MM.1S (cell line): ENCODE measurements around the gene LRRC4C.

Experiments
- DNase-seq: peaks from one replicate; pipeline ENCODE4 v3.0.0-alpha.2; 2015
- H2AFZ ChIP-seq: fragments of 300-600 bp; sonication (generic); 2 replicates; pipeline ENCODE4 v1.6.0; 2016; ENCODE audit warnings: antibody characterized with exemption, low read length
- H3F3A ChIP-seq: fragments of 300-600 bp; sonication (generic); 2 replicates; pipeline ENCODE4 v1.6.1; 2016; ENCODE audit warnings: mild to moderate bottlenecking, antibody characterized with exemption, low read length, moderate library complexity, mixed read lengths; ENCODE audit not compliant: insufficient read depth
- H3K27ac ChIP-seq: fragments of 300-600 bp; sonication (generic); 2 replicates; pipeline ENCODE4 v1.5.1; 2016; ENCODE audit warnings: mild to moderate bottlenecking, low read length
- H3K27me3 ChIP-seq: fragments of 300-600 bp; sonication (generic); replicated peaks from 2 replicates; pipeline ENCODE4 v1.6.0; 2016; ENCODE audit warnings: low read length; ENCODE audit not compliant: insufficient read depth
- H3K36me3 ChIP-seq: fragments of 300-600 bp; sonication (generic); replicated peaks from 2 replicates; pipeline ENCODE4 v1.6.1; 2016; ENCODE audit warnings: mild to moderate bottlenecking, low read length, mixed read lengths; ENCODE audit not compliant: insufficient read depth
- H3K4me1 ChIP-seq: fragments of 300-600 bp; sonication (generic); 2 replicates; pipeline ENCODE4 v1.6.1; 2016; ENCODE audit warnings: low read length, mixed read lengths
- H3K4me2 ChIP-seq: fragments of 300-600 bp; sonication (generic); 2 replicates; pipeline ENCODE4 v1.6.0; 2016; ENCODE audit warnings: low read depth, low read length
- H3K4me3 ChIP-seq: fragments of 300-600 bp; sonication (generic); 2 replicates; pipeline ENCODE4 v1.5.1; 2016; ENCODE audit warnings: low read length, mixed read lengths
- H3K79me2 ChIP-seq: fragments of 300-600 bp; sonication (generic); 2 replicates; pipeline ENCODE4 v1.6.1; 2016; ENCODE audit warnings: mixed run types, low read length, mixed read lengths
- H3K9ac ChIP-seq: fragments of 300-600 bp; sonication (generic); 2 replicates; pipeline ENCODE4 v1.6.1; 2016; ENCODE audit warnings: low read length, mixed read lengths
- H3K9me2 ChIP-seq: fragments of 300-600 bp; sonication (generic); replicated peaks from 2 replicates; pipeline ENCODE4 v1.6.1; 2016; ENCODE audit warnings: mild to moderate bottlenecking, low read length, mixed read lengths; ENCODE audit not compliant: insufficient read depth
- H3K9me3 ChIP-seq: fragments of 300-600 bp; sonication (generic); replicated peaks from 2 replicates; pipeline ENCODE4 v1.6.1; 2016; ENCODE audit warnings: mild to moderate bottlenecking, low read length, mixed read lengths; ENCODE audit not compliant: insufficient read depth
- H4K20me1 ChIP-seq: fragments of 300-600 bp; sonication (generic); 2 replicates; pipeline ENCODE4 v1.6.1; 2016; ENCODE audit warnings: mild to moderate bottlenecking, low read length, moderate library complexity, mixed read lengths; ENCODE audit not compliant: insufficient read depth
- EZH2 ChIP-seq: fragments of 300-600 bp; sonication (generic); optimal IDR thresholded peaks from 2 replicates; pipeline ENCODE3; 2017; ENCODE audit warnings: low read depth, mild to moderate bottlenecking, antibody characterized with exemption, low read length, mixed read lengths
- EZH2phosphoT487 ChIP-seq: fragments of 300-600 bp; sonication (generic); IDR thresholded peaks from 2 replicates; pipeline ENCODE4 v1.6.1; 2018; ENCODE audit warnings: antibody characterized with exemption, low read length
- TF ChIP-seq, protein P1 (sequence below): fragments of 300-600 bp; sonication (generic); IDR thresholded peaks from 2 replicates; pipeline ENCODE4 v1.5.1; 2016; ENCODE audit warnings: antibody characterized with exemption, low read length, mixed read lengths

The LRRC4C gene

DNA sequence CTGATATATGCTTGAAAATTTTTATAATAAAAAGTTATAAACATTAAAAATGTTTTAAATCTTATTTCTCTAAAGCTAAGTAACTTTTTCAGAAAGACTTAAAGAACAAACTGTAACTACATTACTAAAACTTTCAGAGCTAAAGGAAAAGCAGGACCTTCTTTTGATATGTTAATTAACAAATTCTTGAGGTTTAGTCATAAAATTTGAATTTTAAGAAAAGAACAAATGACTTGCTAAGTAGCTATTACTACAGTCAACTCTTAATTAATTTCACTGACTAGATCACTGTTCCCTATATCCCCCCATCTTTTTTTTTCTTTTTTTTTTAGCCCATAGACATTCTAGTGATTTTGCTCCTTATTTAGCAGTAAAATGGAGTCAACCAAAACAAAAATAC, 344.4 kb downstream of the LRRC4C start:
- no peaks in the 10 kb centered on the region for H3K27me3 ChIP-seq
- no peak overlapping the region for H3K27ac ChIP-seq
- TF ChIP-seq, protein P1, sequence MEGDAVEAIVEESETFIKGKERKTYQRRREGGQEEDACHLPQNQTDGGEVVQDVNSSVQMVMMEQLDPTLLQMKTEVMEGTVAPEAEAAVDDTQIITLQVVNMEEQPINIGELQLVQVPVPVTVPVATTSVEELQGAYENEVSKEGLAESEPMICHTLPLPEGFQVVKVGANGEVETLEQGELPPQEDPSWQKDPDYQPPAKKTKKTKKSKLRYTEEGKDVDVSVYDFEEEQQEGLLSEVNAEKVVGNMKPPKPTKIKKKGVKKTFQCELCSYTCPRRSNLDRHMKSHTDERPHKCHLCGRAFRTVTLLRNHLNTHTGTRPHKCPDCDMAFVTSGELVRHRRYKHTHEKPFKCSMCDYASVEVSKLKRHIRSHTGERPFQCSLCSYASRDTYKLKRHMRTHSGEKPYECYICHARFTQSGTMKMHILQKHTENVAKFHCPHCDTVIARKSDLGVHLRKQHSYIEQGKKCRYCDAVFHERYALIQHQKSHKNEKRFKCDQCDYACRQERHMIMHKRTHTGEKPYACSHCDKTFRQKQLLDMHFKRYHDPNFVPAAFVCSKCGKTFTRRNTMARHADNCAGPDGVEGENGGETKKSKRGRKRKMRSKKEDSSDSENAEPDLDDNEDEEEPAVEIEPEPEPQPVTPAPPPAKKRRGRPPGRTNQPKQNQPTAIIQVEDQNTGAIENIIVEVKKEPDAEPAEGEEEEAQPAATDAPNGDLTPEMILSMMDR: no peak
- H3K4me2 ChIP-seq: no peak overlapping the region
- H3F3A ChIP-seq: no peaks in the 10 kb centered on the region
- H3K9me3 ChIP-seq: no peaks in the 10 kb centered on the region
- no peak overlapping the region for H2AFZ ChIP-seq
- H3K4me1 ChIP-seq: peaks cover 5% of the 10 kb centered on the region
- no peak overlapping the region for H3K9ac ChIP-seq
- no peak for DNase-seq
- no peaks in the 10 kb centered on the region for H3K9me2 ChIP-seq
- no peaks in the 10 kb centered on the region for H4K20me1 ChIP-seq
- H3K36me3 ChIP-seq: no peaks in the 10 kb centered on the region
- H3K4me3 ChIP-seq: no peak overlapping the region
- no peaks in the 10 kb centered on the region for H3K79me2 ChIP-seq

DNA sequence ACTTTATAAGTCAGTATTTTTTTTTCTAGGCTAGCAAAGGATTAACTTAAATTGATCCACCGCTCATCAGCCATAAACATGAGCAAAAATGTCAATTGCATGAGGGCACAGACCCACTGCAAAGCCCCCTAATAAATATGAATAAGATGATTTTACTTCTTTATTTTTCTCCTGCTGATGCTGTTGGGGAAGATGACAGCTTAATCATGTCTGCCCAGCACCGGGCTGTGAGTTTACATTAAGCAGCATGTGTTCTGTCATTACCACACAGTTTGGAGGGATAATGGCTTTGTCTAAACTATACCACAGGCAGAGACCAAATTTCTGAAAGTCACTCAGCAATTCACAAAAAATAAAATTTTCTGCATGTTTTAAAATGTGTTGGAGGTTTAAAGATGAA, 346.3 kb downstream of the LRRC4C start:
- Histone ChIP-seq H4K20me1 (no peaks in the 10 kb centered on the region), H3K79me2 (no peaks in the 10 kb centered on the region), H3K27me3 (no peaks in the 10 kb centered on the region), H3F3A (no peaks in the 10 kb centered on the region), H3K9me3 (no peaks in the 10 kb centered on the region), H3K4me3 (no peak overlapping the region), H3K36me3 (no peaks in the 10 kb centered on the region), H3K9ac (no peak overlapping the region), H3K4me1 (no peaks in the 10 kb centered on the region), H3K27ac (no peak overlapping the region), H3K4me2 (no peak overlapping the region), H3K9me2 (no peaks in the 10 kb centered on the region), H2AFZ (no peak overlapping the region)
- no peak for TF ChIP-seq EZH2
- TF ChIP-seq, protein P1: no peak
- TF ChIP-seq EZH2phosphoT487: no peak
- no peak for DNase-seq

DNA sequence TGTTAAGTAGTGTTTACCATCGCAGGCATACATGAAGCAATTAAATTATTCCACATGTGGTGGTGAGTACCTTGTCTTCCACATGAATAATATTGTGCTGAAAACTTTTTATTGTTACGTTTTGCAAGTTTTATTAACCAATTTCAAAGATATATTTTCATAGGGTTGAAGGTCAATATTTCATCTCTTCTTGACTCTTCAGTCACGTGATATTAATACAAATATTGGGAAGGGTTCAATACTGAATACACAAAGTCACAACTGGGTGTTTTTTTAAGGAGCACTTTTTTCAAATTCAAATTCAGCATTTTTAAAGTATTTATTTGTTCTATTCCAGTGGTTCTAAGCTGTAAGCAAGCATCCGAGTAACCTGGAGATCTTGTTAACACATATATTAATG, 348.9 kb downstream of the LRRC4C start:
- Histone ChIP-seq H3K9me2 (no peaks in the 10 kb centered on the region), H3K4me1 (no peaks in the 10 kb centered on the region), H3K27ac (no peak overlapping the region), H3K4me2 (no peak overlapping the region), H3F3A (no peaks in the 10 kb centered on the region), H3K9me3 (no peaks in the 10 kb centered on the region), H4K20me1 (no peaks in the 10 kb centered on the region), H3K4me3 (no peak overlapping the region), H3K36me3 (no peaks in the 10 kb centered on the region), H3K9ac (no peak overlapping the region), H3K27me3 (no peaks in the 10 kb centered on the region), H3K79me2 (no peaks in the 10 kb centered on the region), H2AFZ (no peak overlapping the region)
- no peak for DNase-seq
- TF ChIP-seq EZH2phosphoT487 (no peak), EZH2 (no peak)
- TF ChIP-seq, protein P1: no peak
